Duodenal mucosa (tissue), 2 donors: ENCODE results near the gene SALL1.

Experiments used
- H3K27ac ChIP-seq: one replicate; pipeline ENCODE4 v1.7.0; 2013; ENCODE audit warnings: low read depth, low read length
- H3K27me3 ChIP-seq, 2 donors: one replicate each; pipeline ENCODE4 v1.7.0; 2013; ENCODE audit warnings: low read length in 2 of 2, control low read depth in 1 of 2; ENCODE audit not compliant: insufficient read depth in 2 of 2, control insufficient read depth in 1 of 2
- H3K36me3 ChIP-seq, 2 donors: one replicate each; pipeline ENCODE4 v1.7.0; 2013; ENCODE audit warnings: low read length in 2 of 2, control low read depth in 1 of 2; ENCODE audit not compliant: insufficient read depth in 2 of 2, control insufficient read depth in 1 of 2
- H3K4me1 ChIP-seq, 2 donors: one replicate each; pipeline ENCODE4 v1.7.0; 2013; ENCODE audit warnings: low read length in 2 of 2, control low read depth in 1 of 2; ENCODE audit not compliant: insufficient read depth in 2 of 2, control insufficient read depth in 1 of 2
- H3K4me3 ChIP-seq, 2 donors: one replicate each; pipeline ENCODE4 v1.7.0; 2013; ENCODE audit warnings: low read length in 2 of 2, low read depth in 1 of 2
- H3K9ac ChIP-seq, 2 donors: one replicate each; pipeline ENCODE4 v1.7.0; 2013; ENCODE audit warnings: low read length in 2 of 2, low read depth in 1 of 2
- H3K9me3 ChIP-seq, 2 donors: one replicate each; pipeline ENCODE4 v1.7.0; 2013; ENCODE audit warnings: low read length in 2 of 2, control low read depth in 1 of 2; ENCODE audit not compliant: control insufficient read depth in 1 of 2

SALL1 gene

DNA sequence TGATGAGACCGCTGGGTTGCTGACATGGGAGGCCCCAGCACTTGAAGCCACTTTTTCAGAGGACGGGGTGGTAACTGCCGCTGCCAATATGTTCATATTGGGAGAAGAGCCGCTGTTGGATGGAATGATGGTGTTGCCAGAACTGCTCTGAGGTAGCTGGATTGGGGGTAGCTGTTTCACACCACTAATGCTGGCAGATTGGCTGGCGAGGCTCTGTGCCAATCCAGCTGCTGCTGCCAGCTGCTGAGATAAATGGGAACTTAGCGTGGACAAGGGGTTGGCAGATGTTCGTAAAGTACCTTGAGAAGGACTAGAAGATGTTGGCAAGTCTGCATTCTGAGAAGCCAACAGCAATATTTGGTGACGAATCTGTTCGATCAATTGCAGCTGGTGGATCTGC is 10.0 kb downstream of the SALL1 start:
- no peaks in the 10 kb centered on the region for H3K4me1 ChIP-seq
- H3K9me3 ChIP-seq: no peaks in the 10 kb centered on the region
- no peaks in the 10 kb centered on the region for H3K36me3 ChIP-seq
- H3K27me3 ChIP-seq: no peaks in the 10 kb centered on the region
- no peak overlapping the region for H3K27ac ChIP-seq
- no peak overlapping the region for H3K4me3 ChIP-seq
- no peak overlapping the region for H3K9ac ChIP-seq

DNA sequence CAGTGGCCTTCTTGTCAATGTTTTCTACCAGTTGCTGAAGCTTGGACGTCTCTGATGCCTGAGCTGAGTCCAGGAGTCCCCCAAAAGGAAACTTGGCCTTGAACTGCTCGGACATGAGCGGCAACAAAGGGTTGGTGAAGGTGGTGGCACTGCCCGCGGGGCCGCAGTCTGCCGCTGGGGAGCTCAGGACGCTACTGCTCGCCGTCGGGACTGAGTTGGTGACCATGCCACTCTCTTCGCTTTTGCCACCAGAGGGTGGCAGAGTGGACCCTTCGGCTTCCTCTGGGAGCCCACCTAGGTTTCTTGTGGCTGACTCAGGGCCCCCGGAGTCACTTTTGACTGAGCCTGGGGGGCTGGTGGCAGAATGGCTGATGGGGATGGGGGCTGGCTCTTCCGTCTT is 11.0 kb downstream of the SALL1 start:
- no peak overlapping the region for H3K9ac ChIP-seq
- H3K4me3 ChIP-seq: no peak overlapping the region
- H3K9me3 ChIP-seq: no peaks in the 10 kb centered on the region
- no peaks in the 10 kb centered on the region for H3K4me1 ChIP-seq
- H3K27ac ChIP-seq: no peak overlapping the region
- H3K27me3 ChIP-seq: peaks cover 3 to 7% of the 10 kb centered on the region in 2 donors
- no peaks in the 10 kb centered on the region for H3K36me3 ChIP-seq

DNA sequence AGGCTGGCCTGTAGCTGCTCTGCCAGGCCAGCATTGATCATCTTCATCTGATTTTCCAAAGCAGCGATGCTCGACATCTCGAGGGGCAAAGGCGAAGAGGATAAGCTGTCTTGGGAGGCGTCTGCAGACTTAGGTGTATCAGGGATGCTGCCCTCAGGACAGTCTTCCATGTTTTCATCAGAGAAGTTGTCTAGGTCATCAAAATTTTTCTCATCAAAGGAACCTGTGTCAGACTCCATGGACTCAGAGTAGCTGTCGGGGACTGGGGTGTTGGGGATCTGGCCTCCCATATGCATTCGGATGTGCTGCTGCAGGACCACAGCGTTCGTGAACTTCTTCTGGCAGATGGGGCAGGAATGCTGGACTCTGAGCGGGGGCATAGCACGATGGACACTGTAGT is 11.5 kb downstream of the SALL1 start:
- no peak overlapping the region for H3K27ac ChIP-seq

DNA sequence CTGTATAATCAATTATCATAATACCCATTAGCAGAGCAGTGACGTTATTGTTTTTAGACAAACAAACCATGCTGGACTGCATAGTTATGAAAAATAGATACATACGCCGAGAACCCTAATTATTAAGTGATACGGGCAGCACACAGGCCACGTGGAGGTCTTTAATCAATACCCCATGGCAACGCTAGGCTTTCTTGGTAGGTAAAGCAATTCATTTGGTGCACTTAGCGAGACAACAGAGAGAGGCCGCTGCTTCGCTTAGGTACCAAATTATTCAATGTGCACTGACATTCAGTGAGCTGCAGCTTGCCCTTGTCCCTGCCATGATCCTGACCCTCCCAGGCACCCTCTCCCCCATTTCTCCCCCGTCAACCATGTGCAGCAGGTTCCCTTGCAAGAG is 12.9 kb downstream of the SALL1 start:
- no peak overlapping the region for H3K4me3 ChIP-seq
- H3K27me3 ChIP-seq: peaks cover 15 to 19% of the 10 kb centered on the region in 2 donors
- no peak overlapping the region for H3K9ac ChIP-seq
- H3K36me3 ChIP-seq: no peaks in the 10 kb centered on the region
- no peaks in the 10 kb centered on the region for H3K9me3 ChIP-seq
- no peaks in the 10 kb centered on the region for H3K4me1 ChIP-seq
- no peak overlapping the region for H3K27ac ChIP-seq

More for the DNA sequence above, 11.5 kb downstream of the SALL1 start:
- H3K36me3 ChIP-seq: no peaks in the 10 kb centered on the region
- H3K9me3 ChIP-seq: no peaks in the 10 kb centered on the region
- H3K4me1 ChIP-seq: no peaks in the 10 kb centered on the region
- H3K27me3 ChIP-seq: peaks cover 4 to 8% of the 10 kb centered on the region in 2 donors
- no peak overlapping the region for H3K9ac ChIP-seq
- H3K4me3 ChIP-seq: no peak overlapping the region

DNA sequence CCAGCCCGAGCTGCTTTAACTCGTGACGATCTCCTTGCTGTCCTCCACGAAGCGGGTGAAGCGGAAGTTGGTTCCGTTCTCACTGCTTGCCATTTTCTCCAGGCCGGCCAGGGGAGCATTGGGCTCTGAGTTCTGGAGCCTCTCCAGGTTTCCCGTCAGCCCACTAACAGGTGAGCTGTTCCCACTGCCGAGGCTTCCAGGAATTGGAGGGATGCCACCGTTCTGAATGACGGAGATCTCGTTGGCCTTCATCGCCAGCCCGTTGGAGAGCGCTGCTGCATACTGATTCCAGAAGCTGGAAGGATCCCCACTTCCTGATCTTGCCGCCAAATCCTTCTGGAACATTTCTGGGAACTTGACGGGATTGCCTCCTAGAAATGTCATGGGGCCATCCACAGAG is 14.0 kb downstream of the SALL1 start:
- Histone ChIP-seq H3K4me1 (no peaks in the 10 kb centered on the region), H3K27ac (no peak overlapping the region), H3K27me3 (peaks cover 15 to 19% of the 10 kb centered on the region in 2 donors), H3K9me3 (no peaks in the 10 kb centered on the region), H3K4me3 (no peak overlapping the region), H3K36me3 (no peaks in the 10 kb centered on the region), H3K9ac (no peak overlapping the region)

DNA sequence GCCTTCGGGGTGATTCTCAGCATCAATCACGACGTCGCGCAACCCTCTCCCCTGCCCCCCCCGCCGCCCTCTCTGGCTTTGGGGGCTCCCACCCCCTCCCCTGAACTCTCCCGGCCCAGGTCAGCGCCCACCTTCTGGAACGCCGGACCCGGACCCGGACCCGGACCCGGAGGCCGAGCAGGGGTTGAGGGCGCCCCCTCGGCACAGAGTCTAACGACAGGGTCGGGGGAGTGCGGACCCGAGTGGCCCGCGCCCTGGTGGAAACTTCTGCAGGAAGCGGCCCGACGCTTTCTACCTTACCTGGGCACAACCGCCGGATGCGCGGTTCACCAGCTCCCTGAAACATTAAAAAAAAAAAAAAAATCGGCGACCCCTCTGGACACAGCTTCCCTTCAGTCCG is 16.2 kb downstream of the SALL1 start:
- H3K27me3 ChIP-seq: peaks cover 15 to 19% of the 10 kb centered on the region in 2 donors
- H3K4me1 ChIP-seq: no peaks in the 10 kb centered on the region
- no peaks in the 10 kb centered on the region for H3K9me3 ChIP-seq
- H3K4me3 ChIP-seq: no peak overlapping the region
- no peaks in the 10 kb centered on the region for H3K36me3 ChIP-seq
- H3K9ac ChIP-seq: no peak overlapping the region
- H3K27ac ChIP-seq: peak overlapping the region; percentile 3

DNA sequence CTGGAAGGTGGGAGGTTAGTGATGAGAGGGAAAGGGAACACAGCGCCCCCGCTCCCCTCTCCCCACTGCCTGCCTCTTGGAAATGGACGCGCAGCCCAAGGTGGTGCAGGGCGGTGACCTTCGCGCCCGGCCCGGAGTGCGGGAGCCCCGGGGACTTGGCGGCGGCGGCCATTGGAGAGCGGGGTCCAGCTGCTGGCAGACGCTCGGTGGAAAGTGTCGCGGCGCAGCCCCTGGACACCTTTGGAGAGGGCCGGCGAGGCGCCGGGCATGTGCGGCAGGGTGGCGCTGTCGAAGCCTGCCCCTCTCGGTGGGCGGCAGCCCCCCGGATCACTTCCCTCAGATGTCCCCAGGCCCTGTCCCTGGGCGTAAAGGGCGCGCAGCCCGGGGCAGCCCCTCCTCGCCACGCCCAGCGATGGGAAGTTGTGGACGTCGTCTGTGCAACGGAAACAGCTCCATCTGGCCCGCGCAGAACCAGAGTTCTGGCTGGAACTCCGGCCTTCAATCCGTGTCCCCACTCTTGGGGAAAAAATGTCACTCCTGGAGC is 16.7 kb downstream of the SALL1 start:
- no peaks in the 10 kb centered on the region for H3K36me3 ChIP-seq
- no peaks in the 10 kb centered on the region for H3K4me1 ChIP-seq
- no peak overlapping the region for H3K27ac ChIP-seq
- peak overlapping the region in 1 of 2 donors; percentile 10 for H3K4me3 ChIP-seq
- no peaks in the 10 kb centered on the region for H3K9me3 ChIP-seq
- peaks cover 15 to 19% of the 10 kb centered on the region in 2 donors for H3K27me3 ChIP-seq
- no peak overlapping the region for H3K9ac ChIP-seq

DNA sequence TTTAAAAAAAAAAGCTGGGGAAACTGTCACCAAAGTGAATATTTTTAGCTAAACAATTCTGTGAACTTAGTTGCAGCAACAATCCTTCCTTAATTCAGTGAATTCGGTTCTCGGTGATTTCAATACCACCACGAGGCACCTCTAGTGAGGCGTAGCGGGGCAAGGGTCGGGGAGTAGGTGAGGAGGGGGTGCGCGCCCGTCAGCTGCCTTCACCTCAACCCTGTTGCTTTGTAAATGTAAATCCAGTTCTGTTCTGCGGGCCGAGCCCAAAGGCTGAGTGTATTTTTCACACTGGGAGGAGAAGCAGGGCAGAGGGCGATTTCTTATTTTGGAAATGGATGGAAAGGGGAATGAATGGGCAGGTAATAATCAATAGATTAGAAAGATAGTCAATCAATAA is 17.4 kb downstream of the SALL1 start:
- Histone ChIP-seq H3K27ac (no peak overlapping the region), H3K9me3 (no peaks in the 10 kb centered on the region), H3K27me3 (peaks cover 15 to 19% of the 10 kb centered on the region in 2 donors), H3K4me3 (no peak overlapping the region), H3K9ac (no peak overlapping the region), H3K36me3 (no peaks in the 10 kb centered on the region), H3K4me1 (no peaks in the 10 kb centered on the region)

DNA sequence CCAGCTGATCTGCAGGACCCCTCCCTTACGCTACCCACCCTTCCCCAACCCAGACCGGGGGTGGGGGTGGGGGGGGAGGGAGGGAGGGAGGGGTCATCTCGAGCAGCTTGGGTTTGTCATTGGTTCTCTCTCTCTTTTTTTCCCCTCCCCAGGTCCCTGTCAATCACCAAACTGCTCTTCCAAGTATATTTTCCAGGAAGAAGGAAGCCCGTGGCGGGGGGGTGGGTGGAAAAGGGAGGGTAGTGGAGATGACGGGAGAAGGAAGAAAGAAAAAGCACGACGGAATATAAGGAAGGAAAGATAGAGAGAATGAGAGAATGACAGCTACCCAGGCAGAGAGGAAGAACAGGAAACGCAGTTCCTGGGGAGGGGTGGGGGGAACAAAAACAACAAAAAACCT is 17.9 kb downstream of the SALL1 start:
- H3K4me1 ChIP-seq: no peaks in the 10 kb centered on the region
- H3K36me3 ChIP-seq: no peaks in the 10 kb centered on the region
- no peak overlapping the region for H3K4me3 ChIP-seq
- no peak overlapping the region for H3K9ac ChIP-seq
- H3K27me3 ChIP-seq: peaks cover 15 to 19% of the 10 kb centered on the region in 2 donors
- H3K27ac ChIP-seq: no peak overlapping the region
- H3K9me3 ChIP-seq: no peaks in the 10 kb centered on the region

DNA sequence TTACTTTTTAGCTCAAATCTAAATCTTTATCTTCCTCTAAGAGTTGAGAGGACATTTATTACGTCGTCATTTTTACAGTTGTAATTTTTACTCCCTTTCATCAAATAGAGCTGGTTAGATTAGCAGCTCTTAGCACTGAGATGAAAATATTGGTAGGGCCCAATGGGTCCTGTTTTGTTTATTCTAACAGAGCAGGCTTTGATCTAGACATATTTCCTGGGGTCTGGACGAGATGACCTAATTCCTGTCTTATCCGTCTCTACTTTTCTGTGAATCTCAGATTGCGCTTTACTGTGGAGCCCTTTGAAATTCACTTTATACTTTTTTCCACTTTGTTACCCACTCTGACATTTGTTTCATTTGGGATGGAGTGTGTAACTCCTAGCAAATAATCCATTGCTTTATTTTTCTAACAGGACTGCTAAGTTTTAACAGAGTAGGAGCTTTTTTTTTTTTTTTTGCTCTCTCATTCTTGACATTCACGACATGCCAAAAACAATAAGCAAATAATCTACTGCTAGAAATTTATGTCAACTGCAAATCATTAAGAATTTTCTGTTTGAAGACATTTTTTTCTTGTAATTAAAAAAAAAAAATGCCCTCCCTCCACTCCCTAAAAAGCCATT is 18.5 kb downstream of the SALL1 start:
- Histone ChIP-seq H3K4me3 (no peak overlapping the region), H3K4me1 (no peaks in the 10 kb centered on the region), H3K9me3 (no peaks in the 10 kb centered on the region), H3K27ac (no peak overlapping the region), H3K27me3 (peaks cover 15 to 19% of the 10 kb centered on the region in 2 donors), H3K36me3 (no peaks in the 10 kb centered on the region), H3K9ac (no peak overlapping the region)
